IMR-90 (cell line): ENCODE measurements around the gene GPR39. TPM values are rescaled to one million over a fixed set of nuclear protein-coding genes. Genes with fewer than 3 reads are reported as not detected.

Experiments
- ATAC-seq: fragments of 200-7000 bp; cut with Tn5 transposase; 2 replicates; pipeline ENCODE4 v1.9.1; 2020; ENCODE audit warnings: low read depth, mild to moderate bottlenecking, moderate library complexity
- BruUV-seq: library from RNA; stranded (reverse); fragments of 400-500 nt; replicated peaks from 2 replicates; lab custom pipeline; 2021; lab: Mats Ljungman, UMichigan
- CTCF ChIA-PET: fragments of 300-600 bp; formaldehyde crosslinking; extraction: SDS; loops from one replicate; lab custom pipeline; 2021; ENCODE audit warnings: antibody characterized with exemption; lab: Yijun Ruan, JAX
- POLR2A ChIA-PET: fragments of 300-600 bp; sonication (Branson Sonifier 250); formaldehyde crosslinking; loops from one replicate; lab custom pipeline; 2022; ENCODE audit warnings: antibody characterized with exemption; ENCODE audit not compliant: unreplicated experiment; lab: Charles Lee
- DNase-seq: peaks from one replicate; pipeline ENCODE4 v3.0.0; 2013
- H2AFZ ChIP-seq: replicated peaks from 2 replicates; pipeline ENCODE3; 2013; ENCODE audit warnings: low read length, mild to moderate bottlenecking; ENCODE audit not compliant: poor library complexity
- H2AK5ac ChIP-seq: 2 replicates; pipeline ENCODE4 v1.6.1; 2013; ENCODE audit warnings: low read depth, low read length, inconsistent platforms
- H2AK9ac ChIP-seq: replicated peaks from 2 replicates; pipeline ENCODE3; 2013; ENCODE audit warnings: mild to moderate bottlenecking, low read depth, low read length, moderate library complexity; ENCODE audit not compliant: poor library complexity
- H2BK120ac ChIP-seq: 2 replicates; pipeline ENCODE4 v1.6.1; 2013; ENCODE audit warnings: low read depth, low read length, inconsistent platforms
- H2BK15ac ChIP-seq: 3 replicates; pipeline ENCODE4 v1.6.1; 2013; ENCODE audit warnings: low read depth, low read length, inconsistent platforms
- H2BK20ac ChIP-seq: 2 replicates; pipeline ENCODE4 v1.6.1; 2013; ENCODE audit warnings: low read depth, mild to moderate bottlenecking, inconsistent platforms, low read length, moderate library complexity
- H2BK5ac ChIP-seq: 2 replicates; pipeline ENCODE4 v1.6.1; 2013; ENCODE audit warnings: mild to moderate bottlenecking, low read depth, low read length, inconsistent platforms; ENCODE audit not compliant: poor library complexity, severe bottlenecking
- H3K14ac ChIP-seq: replicated peaks from 2 replicates; pipeline ENCODE4 v1.6.1; 2013; ENCODE audit warnings: low read depth, low read length, inconsistent platforms
- H3K18ac ChIP-seq: 2 replicates; pipeline ENCODE4 v1.6.1; 2013; ENCODE audit warnings: low read depth, low read length, control low read depth
- H3K23ac ChIP-seq: 2 replicates; pipeline ENCODE4 v1.6.1; 2013; ENCODE audit warnings: low read depth, low read length, inconsistent platforms
- H3K27ac ChIP-seq: 2 replicates; pipeline ENCODE4 v1.5.1; 2013; ENCODE audit warnings: mild to moderate bottlenecking, control low read depth, low read length; ENCODE audit not compliant: insufficient read depth
- H3K27me3 ChIP-seq: 2 replicates; pipeline ENCODE4 v1.6.1; 2013; ENCODE audit warnings: low read length; ENCODE audit not compliant: control insufficient read depth, insufficient read depth
- H3K36me3 ChIP-seq: 2 replicates; pipeline ENCODE4 v1.6.1; 2013; ENCODE audit warnings: low read length, mixed read lengths; ENCODE audit not compliant: control insufficient read depth, insufficient read depth
- H3K4ac ChIP-seq: 2 replicates; pipeline ENCODE4 v1.6.1; 2013; ENCODE audit warnings: low read depth, low read length, inconsistent platforms
- H3K4me1 ChIP-seq: 2 replicates; pipeline ENCODE4 v1.6.1; 2013; ENCODE audit warnings: low read length, mixed read lengths; ENCODE audit not compliant: control insufficient read depth, insufficient read depth
- H3K4me2 ChIP-seq: 2 replicates; pipeline ENCODE4 v1.6.1; 2013; ENCODE audit warnings: low read depth, mild to moderate bottlenecking, control low read depth, low read length, moderate library complexity
- H3K4me3 ChIP-seq: 2 replicates; pipeline ENCODE4 v1.5.1; 2013; ENCODE audit warnings: low read depth, mild to moderate bottlenecking, control low read depth, low read length, moderate library complexity; ENCODE audit not compliant: insufficient read depth
- H3K56ac ChIP-seq: 2 replicates; pipeline ENCODE4 v1.6.1; 2013; ENCODE audit warnings: low read length, inconsistent platforms; ENCODE audit not compliant: insufficient read depth; ENCODE audit errors: extremely low read depth
- H3K79me1 ChIP-seq, 2 experiments: 2 replicates each; pipeline ENCODE4 v1.6.1; 2013; ENCODE audit warnings: low read length in 2 of 2, inconsistent platforms in 1 of 2, low read depth in 1 of 2
- H3K9ac ChIP-seq: 2 replicates; pipeline ENCODE4 v1.6.1; 2013; ENCODE audit warnings: low read depth, low read length, control low read depth
- H3K9me1 ChIP-seq: 2 replicates; pipeline ENCODE4 v1.6.1; 2013; ENCODE audit warnings: low read length, inconsistent platforms; ENCODE audit not compliant: insufficient read depth
- H3K9me3 ChIP-seq: 2 replicates; pipeline ENCODE4 v1.6.1; 2013; ENCODE audit warnings: low read length; ENCODE audit not compliant: control insufficient read depth, insufficient read depth
- H4K20me1 ChIP-seq: 2 replicates; pipeline ENCODE4 v1.6.1; 2013; ENCODE audit warnings: low read length, inconsistent platforms; ENCODE audit not compliant: insufficient read depth
- H4K5ac ChIP-seq: 2 replicates; pipeline ENCODE4 v1.6.1; 2013; ENCODE audit warnings: mild to moderate bottlenecking, low read depth, low read length, control low read depth
- H4K8ac ChIP-seq, 2 experiments: 2 replicates each; pipeline ENCODE4 v1.6.1; 2013; ENCODE audit warnings: low read depth in 2 of 2, low read length in 2 of 2, control low read depth in 1 of 2, inconsistent platforms in 1 of 2
- H4K91ac ChIP-seq: 2 replicates; pipeline ENCODE4 v1.6.1; 2013; ENCODE audit warnings: low read depth, low read length, inconsistent platforms; ENCODE audit not compliant: insufficient read depth
- MXI1 ChIP-seq: IDR thresholded peaks from 2 replicates; pipeline ENCODE4 v1.6.1; 2012; ENCODE audit warnings: low read depth, mild to moderate bottlenecking, low read length, moderate library complexity, borderline replicate concordance
- POLR2A ChIP-seq: IDR thresholded peaks from 2 replicates; pipeline ENCODE4 v1.6.1; 2012; ENCODE audit warnings: mild to moderate bottlenecking, low read depth, low read length
- RCOR1 ChIP-seq: IDR thresholded peaks from 2 replicates; pipeline ENCODE4 v1.6.1; 2012; ENCODE audit warnings: mild to moderate bottlenecking, low read length, improper control_type of control experiment; ENCODE audit not compliant: insufficient replicate concordance
- SMC3 ChIP-seq: fragments of 150-350 bp; IDR thresholded peaks from 2 replicates; pipeline ENCODE4 v1.6.1; 2016; ENCODE audit warnings: low read depth, mild to moderate bottlenecking, antibody characterized with exemption, low read length, moderate library complexity
- WGBS, 2 experiments: methylation state at CpG; one replicate each; pipeline versions ENCODE4 v1.1.5 to v1.1.7; 2013; ENCODE audit warnings: missing lambda C conversion rate in 2 of 2; ENCODE audit not compliant: insufficient read length in 1 of 2; ENCODE audit errors: extremely low coverage in 2 of 2; 5-methylcytosine and 5-hydroxymethylcytosine counted together
- dilution Hi-C: fragments of 300-500 bp; cut with HindIII; formaldehyde crosslinking; loops from one replicate; pipeline ENCODE4 v1.14.3; 2018; ENCODE audit warnings: low sequenced_read_pairs; ENCODE audit not compliant: unreplicated experiment
- in situ Hi-C: fragments of 300-500 bp; cut with MboI; formaldehyde crosslinking; loops from 3 replicates; pipeline ENCODE4 v1.14.3; 2019; ENCODE audit warnings: low sequenced_read_pairs, inconsistent platforms, mixed read lengths
- intact Hi-C: fragments of 100-400 bp; cut with micrococcal nuclease; formaldehyde crosslinking; loops from 2 replicates; pipeline ENCODE4 v1.10.0; 2022
- polyA plus RNA-seq, 3 experiments: library from polyadenylated mRNA; depleted of rRNA; stranded (reverse); fragments of >200 nt; gene quantifications; 2 replicates each; pipeline ENCODE4 v1.2.3, GENCODE V29; 2012; ENCODE audit warnings: low replicate concordance in 1 of 3
- total RNA-seq: library from RNA; depleted of rRNA; stranded (reverse); fragments of >200 nt; gene quantifications from 2 replicates; pipeline ENCODE4 v1.2.3, GENCODE V29; 2012
- TF ChIP-seq, protein P1 (sequence below): conservative IDR thresholded peaks from 2 replicates; pipeline ENCODE4 v1.5.1; 2012; ENCODE audit warnings: mild to moderate bottlenecking, low read depth, low read length, improper control_type of control experiment

GPR39 gene
- total and polyA plus RNA-seq, 2 of the 4 experiments (the other 2 are of a cell fraction): 4.4 to 9.0 TPM

DNA sequence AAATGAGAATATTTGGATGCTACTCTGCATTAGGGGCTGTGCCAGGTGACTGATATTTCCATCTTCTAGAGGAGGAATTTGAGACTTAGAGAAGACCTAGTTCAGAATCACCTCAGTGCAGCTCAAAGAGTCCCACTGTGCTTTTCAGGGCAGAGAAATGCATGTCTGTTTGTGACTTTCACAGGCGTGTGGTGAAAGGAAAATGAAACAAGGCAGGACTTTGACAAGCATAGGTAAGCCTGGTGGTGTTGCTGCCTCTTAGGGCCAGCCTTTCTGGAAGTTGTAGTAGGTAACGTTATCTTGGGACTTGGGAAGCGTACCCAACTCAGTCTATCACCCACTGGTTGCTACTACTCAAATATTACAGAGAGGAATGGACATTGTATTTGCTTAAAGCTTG lies 2.6 kb downstream of the GPR39 start:
- in situ Hi-C loops (no loop called here), dilution Hi-C loops (no loop called here), intact Hi-C loops (loop anchor here (5.0 kb wide), 1 partner anchor 62 kb away; no protein-coding TSS in a partner anchor)
- ChIA-PET POLR2A (no interaction called here), CTCF (interaction anchor here (0.6 kb wide), 1 partner anchor 354 kb away, joined by 3 read pairs; no protein-coding TSS in a partner anchor)
- no peak overlapping the region for H3K4me2 ChIP-seq
- H2AK9ac ChIP-seq: no peak overlapping the region
- no peak for ATAC-seq
- no peak overlapping the region for H4K8ac ChIP-seq
- H3K4me3 ChIP-seq: no peak overlapping the region
- WGBS, 2 experiments: 100% methylated on average over 1 of the region's 3 CpGs; no CpG with 5 or more reads in 1 of the 2 experiments
- 0 out of 2 replicates have a peak overlapping the region, but pooled peaks have one; percentile 12 for H2BK120ac ChIP-seq
- DNase-seq: no peak
- H4K5ac ChIP-seq: no peak overlapping the region
- no peaks in the 10 kb centered on the region for H3K27me3 ChIP-seq
- no peak overlapping the region for H3K14ac ChIP-seq
- H3K4me1 ChIP-seq: peaks cover 11% of the 10 kb centered on the region
- no TSS peak for BruUV-seq
- no peak overlapping the region for H3K18ac ChIP-seq
- H2AK5ac ChIP-seq: peak overlapping the region; percentile 38; the same call in 1 of the 2 replicates
- no peak overlapping the region for H4K91ac ChIP-seq
- no peak overlapping the region for H3K4ac ChIP-seq
- no peak overlapping the region for H3K27ac ChIP-seq
- peaks cover 11% of the 10 kb centered on the region for H3K9me1 ChIP-seq
- no peak for TF ChIP-seq SMC3
- TF ChIP-seq POLR2A: no peak
- TF ChIP-seq, protein P1, sequence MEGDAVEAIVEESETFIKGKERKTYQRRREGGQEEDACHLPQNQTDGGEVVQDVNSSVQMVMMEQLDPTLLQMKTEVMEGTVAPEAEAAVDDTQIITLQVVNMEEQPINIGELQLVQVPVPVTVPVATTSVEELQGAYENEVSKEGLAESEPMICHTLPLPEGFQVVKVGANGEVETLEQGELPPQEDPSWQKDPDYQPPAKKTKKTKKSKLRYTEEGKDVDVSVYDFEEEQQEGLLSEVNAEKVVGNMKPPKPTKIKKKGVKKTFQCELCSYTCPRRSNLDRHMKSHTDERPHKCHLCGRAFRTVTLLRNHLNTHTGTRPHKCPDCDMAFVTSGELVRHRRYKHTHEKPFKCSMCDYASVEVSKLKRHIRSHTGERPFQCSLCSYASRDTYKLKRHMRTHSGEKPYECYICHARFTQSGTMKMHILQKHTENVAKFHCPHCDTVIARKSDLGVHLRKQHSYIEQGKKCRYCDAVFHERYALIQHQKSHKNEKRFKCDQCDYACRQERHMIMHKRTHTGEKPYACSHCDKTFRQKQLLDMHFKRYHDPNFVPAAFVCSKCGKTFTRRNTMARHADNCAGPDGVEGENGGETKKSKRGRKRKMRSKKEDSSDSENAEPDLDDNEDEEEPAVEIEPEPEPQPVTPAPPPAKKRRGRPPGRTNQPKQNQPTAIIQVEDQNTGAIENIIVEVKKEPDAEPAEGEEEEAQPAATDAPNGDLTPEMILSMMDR: no peak
- TF ChIP-seq MXI1: no peak
- TF ChIP-seq RCOR1: no peak
- no peak overlapping the region for H3K23ac ChIP-seq
- H4K20me1 ChIP-seq: no peaks in the 10 kb centered on the region
- no peaks in the 10 kb centered on the region for H3K36me3 ChIP-seq
- 0 out of 3 replicates have a peak overlapping the region, but pooled peaks have one; percentile 45 for H2BK15ac ChIP-seq
- H3K9ac ChIP-seq: no peak overlapping the region
- H2AFZ ChIP-seq: no peak overlapping the region
- no peak overlapping the region for H3K56ac ChIP-seq
- H2BK5ac ChIP-seq: no peak overlapping the region
- 0 out of 2 replicates have a peak overlapping the region, but pooled peaks have one; percentile 10 for H2BK20ac ChIP-seq
- H3K79me1 ChIP-seq: peaks cover 0 to 6% of the 10 kb centered on the region in 2 experiments; a peak in 3 of 4 replicates
- no peaks in the 10 kb centered on the region for H3K9me3 ChIP-seq
